Dendritic cell treated with granulocyte-macrophage colony-stimulating factor and Interleukin-4, amounts not matched to agents 40 ng/mL and 50 ng/mL, for 4 days (primary cell): ENCODE results near the gene GBP4.
"Not testable (repeated sequence)": the region's sequence is repeated elsewhere in the genome, so short reads cannot be mapped to it uniquely, and the experiment has no call there.

ENCODE experiments used
- H3K27ac Mint-ChIP-seq: one replicate; pipeline ENCODE4 v1.8.0; 2022; ENCODE audit warnings: mild to moderate bottlenecking, mixed read lengths
- H3K27me3 Mint-ChIP-seq: one replicate; pipeline ENCODE4 v1.8.0; 2022; ENCODE audit warnings: mild to moderate bottlenecking, mixed read lengths
- H3K36me3 Mint-ChIP-seq: one replicate; pipeline ENCODE4 v1.8.0; 2022; ENCODE audit warnings: low read depth, mixed read lengths
- H3K4me1 Mint-ChIP-seq: one replicate; pipeline ENCODE4 v1.8.0; 2022; ENCODE audit warnings: low read depth, mixed read lengths
- H3K4me3 Mint-ChIP-seq: one replicate; pipeline ENCODE4 v1.8.0; 2022; ENCODE audit warnings: mild to moderate bottlenecking, moderate library complexity, mixed read lengths
- H3K9me3 Mint-ChIP-seq: one replicate; pipeline ENCODE4 v1.8.0; 2022; ENCODE audit warnings: mixed read lengths
- intact Hi-C: fragments of 100-400 bp; cut with micrococcal nuclease; formaldehyde crosslinking; loops from one replicate; pipeline ENCODE4 v1.15.0; 2022

The GBP4 gene, protein sequence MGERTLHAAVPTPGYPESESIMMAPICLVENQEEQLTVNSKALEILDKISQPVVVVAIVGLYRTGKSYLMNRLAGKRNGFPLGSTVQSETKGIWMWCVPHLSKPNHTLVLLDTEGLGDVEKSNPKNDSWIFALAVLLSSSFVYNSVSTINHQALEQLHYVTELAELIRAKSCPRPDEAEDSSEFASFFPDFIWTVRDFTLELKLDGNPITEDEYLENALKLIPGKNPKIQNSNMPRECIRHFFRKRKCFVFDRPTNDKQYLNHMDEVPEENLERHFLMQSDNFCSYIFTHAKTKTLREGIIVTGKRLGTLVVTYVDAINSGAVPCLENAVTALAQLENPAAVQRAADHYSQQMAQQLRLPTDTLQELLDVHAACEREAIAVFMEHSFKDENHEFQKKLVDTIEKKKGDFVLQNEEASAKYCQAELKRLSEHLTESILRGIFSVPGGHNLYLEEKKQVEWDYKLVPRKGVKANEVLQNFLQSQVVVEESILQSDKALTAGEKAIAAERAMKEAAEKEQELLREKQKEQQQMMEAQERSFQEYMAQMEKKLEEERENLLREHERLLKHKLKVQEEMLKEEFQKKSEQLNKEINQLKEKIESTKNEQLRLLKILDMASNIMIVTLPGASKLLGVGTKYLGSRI

DNA sequence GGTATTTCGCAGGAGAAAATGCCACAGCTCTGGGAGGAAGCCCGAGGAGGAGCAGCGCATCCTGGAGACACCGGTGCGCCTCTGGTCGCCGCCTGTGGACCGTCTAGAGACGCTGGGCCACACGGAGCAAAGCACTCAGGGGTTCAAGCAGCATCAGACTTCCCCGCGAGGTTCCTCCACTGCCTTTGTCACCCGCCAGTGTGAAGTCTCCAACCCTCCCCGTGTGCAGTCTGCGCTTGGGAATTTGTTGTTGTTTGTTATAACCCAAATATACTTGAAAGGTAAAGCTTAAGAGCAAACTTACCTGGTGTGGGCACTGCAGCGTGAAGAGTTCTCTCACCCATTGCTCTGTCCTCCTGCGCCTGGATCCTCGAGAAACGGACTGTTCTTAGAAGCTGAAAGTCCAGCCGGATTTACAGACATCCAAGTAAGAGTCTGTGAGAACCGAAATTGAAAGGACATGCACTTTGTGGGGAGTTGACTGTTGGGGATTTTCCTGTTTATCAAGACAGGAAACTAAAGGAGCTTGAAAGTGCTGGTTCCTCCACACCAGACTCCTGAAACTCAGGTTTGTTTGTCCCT is at the start of gene GBP4:
Gene GBP4, minus strand, starts transcription at position 452 of the 582 bp plus-strand sequence. Its CDS starts 108 bp downstream, at position 344.
- intact Hi-C loops: no loop called here
- Mint-ChIP-seq H3K9me3 (peaks cover under 1% of the 10 kb centered on the region), H3K4me1 (peaks cover 27% of the 10 kb centered on the region), H3K4me3 (peak within 1 kb of the TSS; percentile 80), H3K27ac (peak within 1 kb of the TSS; percentile 70), H3K36me3 (peaks cover 6% of the 10 kb centered on the region), H3K27me3 (peaks cover 11% of the 10 kb centered on the region)

DNA sequence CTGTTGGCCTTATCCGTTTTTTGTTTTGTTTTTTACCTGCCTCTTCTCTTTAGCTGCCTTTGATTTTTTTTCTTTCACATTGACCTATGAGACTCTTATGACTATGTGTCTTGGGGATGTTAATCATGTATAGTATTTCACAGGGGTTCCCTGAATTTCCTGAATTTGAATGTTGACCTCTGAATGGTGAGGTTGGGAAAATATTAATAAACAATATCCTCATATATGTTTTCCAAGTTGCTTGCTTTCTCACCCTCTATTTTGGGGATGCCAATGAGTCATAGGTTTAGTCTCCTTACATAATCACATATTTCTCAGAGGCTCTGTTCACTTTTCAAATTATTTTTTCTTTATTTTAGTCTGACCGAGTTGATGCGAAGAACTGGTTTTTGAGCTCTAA is 44.3 kb upstream of the GBP4 start:
- H3K27ac Mint-ChIP-seq: no peak overlapping the region
- intact Hi-C loops: no loop called here
- H3K27me3 Mint-ChIP-seq: no peaks in the 10 kb centered on the region
- no peaks in the 10 kb centered on the region for H3K4me1 Mint-ChIP-seq
- H3K36me3 Mint-ChIP-seq: no peaks in the 10 kb centered on the region
- H3K4me3 Mint-ChIP-seq: no peak overlapping the region
- H3K9me3 Mint-ChIP-seq: peaks cover 22% of the 10 kb centered on the region

DNA sequence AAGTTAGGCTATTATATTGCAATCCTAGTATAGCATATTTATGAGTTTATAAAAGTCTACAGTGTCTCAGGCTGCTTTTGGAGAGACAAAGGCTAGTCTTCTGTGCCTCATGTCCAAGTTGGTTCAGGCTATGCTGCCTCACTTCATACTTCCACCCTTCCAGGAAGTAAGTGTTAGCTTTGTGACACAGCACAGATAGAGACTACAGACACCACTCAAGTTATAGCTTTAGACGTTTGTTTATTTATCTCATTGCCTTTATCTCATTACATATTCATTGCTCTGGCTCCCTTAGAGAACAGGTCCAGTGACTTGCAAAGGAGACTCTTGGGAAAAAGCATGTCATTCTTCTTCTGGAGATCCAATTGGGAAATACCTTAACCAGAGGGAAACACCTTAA is 22.6 kb upstream of the GBP4 start:
- peaks cover 16% of the 10 kb centered on the region for H3K9me3 Mint-ChIP-seq
- no peaks in the 10 kb centered on the region for H3K27me3 Mint-ChIP-seq
- no peaks in the 10 kb centered on the region for H3K4me1 Mint-ChIP-seq
- intact Hi-C loops: no loop called here
- no peak overlapping the region for H3K4me3 Mint-ChIP-seq
- H3K27ac Mint-ChIP-seq: no peak overlapping the region
- no peaks in the 10 kb centered on the region for H3K36me3 Mint-ChIP-seq

DNA sequence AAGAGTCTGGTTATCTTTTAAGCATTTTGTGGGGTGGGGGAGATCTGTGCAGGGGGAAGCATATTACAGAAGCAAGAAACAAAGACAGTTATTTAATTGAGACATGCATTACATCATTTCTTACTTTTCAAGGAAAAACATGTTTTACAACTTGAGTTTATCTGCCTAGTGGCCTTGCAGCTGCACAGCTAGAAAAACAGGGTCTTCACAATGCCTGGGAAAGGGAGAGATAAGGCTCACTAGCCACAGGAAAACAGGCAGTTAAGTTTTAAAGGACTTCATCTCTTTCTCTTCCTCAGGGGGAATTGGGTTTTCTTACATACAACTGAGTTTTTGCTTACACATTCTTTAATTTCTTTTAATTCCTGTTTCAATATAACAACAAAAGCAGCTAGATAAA is 21.1 kb upstream of the GBP4 start:
- H3K27me3 Mint-ChIP-seq, H3K4me3 Mint-ChIP-seq, H3K27ac Mint-ChIP-seq, H3K4me1 Mint-ChIP-seq, H3K36me3 Mint-ChIP-seq, intact Hi-C loops: not testable (repeated sequence)
- peaks cover 16% of the 10 kb centered on the region for H3K9me3 Mint-ChIP-seq

DNA sequence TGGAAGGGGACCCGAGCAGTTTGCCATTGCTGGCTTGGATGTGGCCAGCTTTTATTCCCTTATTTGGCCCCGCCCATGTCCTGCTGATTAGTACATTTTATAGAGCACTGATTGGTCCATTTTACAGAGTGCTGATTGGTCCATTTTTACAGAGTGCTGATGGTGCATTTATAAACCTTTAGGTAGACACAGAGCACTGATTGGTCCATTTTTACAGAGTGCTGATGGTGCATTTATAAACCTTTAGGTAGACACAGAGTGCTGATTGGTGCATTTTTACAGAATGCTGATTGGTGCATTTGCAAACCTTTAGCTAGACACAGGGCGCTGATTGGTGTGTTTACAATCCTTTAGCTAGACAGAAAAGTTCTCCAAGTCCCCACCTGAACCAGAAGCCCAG is 20.2 kb upstream of the GBP4 start:
- H3K27me3 Mint-ChIP-seq, H3K36me3 Mint-ChIP-seq, intact Hi-C loops, H3K27ac Mint-ChIP-seq, H3K4me1 Mint-ChIP-seq, H3K4me3 Mint-ChIP-seq: not testable (repeated sequence)
- peaks cover 16% of the 10 kb centered on the region for H3K9me3 Mint-ChIP-seq

DNA sequence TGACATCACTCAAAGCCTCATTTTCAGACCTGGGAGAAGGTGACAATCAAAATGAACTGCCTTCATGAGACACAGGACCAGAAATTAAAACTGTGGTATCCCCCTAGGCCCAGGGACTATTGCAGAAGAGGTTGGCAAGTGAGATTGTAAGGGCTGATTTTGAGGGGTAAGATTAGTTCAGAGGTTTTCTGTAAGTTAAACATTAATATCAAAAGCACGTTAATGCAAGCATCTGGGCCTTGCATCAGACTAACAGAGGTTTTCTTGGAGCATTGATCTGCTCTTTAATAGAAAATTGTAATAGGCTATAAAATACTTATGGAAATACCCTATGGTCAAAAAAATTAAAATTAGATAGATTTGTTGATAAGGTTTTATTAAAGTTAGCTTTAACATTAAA is 14.6 kb upstream of the GBP4 start:
- H3K9me3 Mint-ChIP-seq: peaks cover 15% of the 10 kb centered on the region
- H3K36me3 Mint-ChIP-seq: no peaks in the 10 kb centered on the region
- no peak overlapping the region for H3K27ac Mint-ChIP-seq
- H3K4me3 Mint-ChIP-seq: no peak overlapping the region
- intact Hi-C loops: no loop called here
- no peaks in the 10 kb centered on the region for H3K27me3 Mint-ChIP-seq
- no peaks in the 10 kb centered on the region for H3K4me1 Mint-ChIP-seq

DNA sequence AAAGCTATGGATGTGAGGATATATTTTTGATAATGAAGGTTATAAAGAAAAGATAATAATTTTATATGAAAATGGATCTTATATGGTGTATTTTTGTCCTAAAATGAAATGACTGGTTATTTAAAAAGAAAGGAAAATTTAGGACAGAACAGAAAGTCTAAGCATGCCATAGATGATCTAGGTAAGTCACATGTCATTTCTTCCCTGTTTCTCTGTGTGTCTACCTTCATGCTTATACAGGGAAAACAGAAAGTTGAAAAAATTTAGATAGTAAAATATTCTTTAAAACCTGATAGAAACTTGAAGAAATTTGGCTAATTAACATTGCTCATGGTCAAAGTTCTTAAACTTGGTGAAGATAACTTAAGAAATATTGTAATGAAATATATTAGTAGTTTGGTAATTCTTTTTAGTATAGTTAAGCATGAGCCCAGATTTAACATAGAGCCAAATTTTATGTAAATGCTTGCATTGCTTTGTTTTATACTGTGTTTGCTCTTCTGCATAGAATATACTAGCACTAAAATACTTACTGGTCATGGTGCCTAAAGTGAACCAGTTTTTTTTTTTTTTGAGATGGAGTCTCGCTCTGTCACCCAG is 12.4 kb upstream of the GBP4 start:
- H3K4me1 Mint-ChIP-seq: no peaks in the 10 kb centered on the region
- intact Hi-C loops: no loop called here
- no peaks in the 10 kb centered on the region for H3K36me3 Mint-ChIP-seq

DNA sequence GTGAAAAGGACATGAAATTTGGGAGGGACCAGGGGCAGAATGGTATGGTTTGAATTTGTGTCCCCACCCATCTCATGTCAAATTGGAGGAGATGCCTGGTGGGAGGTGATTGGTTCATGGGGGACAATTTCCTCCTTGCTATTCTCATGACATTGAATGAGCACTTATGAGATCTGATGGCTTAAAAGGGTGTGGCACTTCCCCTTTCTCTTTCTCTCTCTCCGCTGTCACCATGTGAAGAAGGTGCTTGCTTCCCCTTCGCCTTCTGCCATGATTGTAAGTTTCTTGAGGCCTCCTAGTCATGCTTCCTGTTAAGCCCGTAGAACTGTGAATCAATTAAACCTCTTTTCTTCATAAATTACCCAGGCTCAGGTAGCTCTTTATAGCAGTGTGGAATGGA is 7.6 kb upstream of the GBP4 start:
- Mint-ChIP-seq H3K27ac (no peak overlapping the region), H3K27me3 (no peaks in the 10 kb centered on the region), H3K4me1 (peaks cover under 1% of the 10 kb centered on the region), H3K36me3 (no peaks in the 10 kb centered on the region), H3K4me3 (no peak overlapping the region), H3K9me3 (peaks cover 46% of the 10 kb centered on the region)
- intact Hi-C loops: no loop called here

More for the DNA sequence above, 12.4 kb upstream of the GBP4 start:
- Mint-ChIP-seq H3K27me3 (no peaks in the 10 kb centered on the region), H3K4me3 (no peak overlapping the region), H3K9me3 (peaks cover 24% of the 10 kb centered on the region), H3K27ac (no peak overlapping the region)

DNA sequence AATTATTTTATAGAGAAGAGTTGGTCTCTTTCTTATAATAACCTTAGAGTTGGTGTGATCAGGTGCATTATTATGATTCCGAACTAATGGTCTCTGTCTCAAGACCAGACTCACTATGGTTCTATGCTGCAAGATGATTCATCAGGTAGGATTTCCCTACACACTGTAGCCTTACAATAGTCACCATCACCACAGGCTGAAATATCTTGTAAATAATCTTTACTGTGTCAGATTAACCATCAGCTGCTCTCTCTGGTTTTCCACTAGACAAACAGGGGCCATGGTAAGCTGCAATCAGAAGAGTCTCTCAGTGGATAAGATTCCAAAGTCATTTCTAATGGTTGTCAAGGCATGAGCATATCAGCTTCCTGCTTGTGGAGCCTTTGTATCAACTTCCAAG is 4.4 kb upstream of the GBP4 start:
- peaks cover 3% of the 10 kb centered on the region for H3K36me3 Mint-ChIP-seq
- intact Hi-C loops: no loop called here
- no peak overlapping the region for H3K4me3 Mint-ChIP-seq
- H3K4me1 Mint-ChIP-seq: peaks cover 20% of the 10 kb centered on the region
- peaks cover 40% of the 10 kb centered on the region for H3K9me3 Mint-ChIP-seq
- H3K27ac Mint-ChIP-seq: no peak overlapping the region
- peaks cover under 1% of the 10 kb centered on the region for H3K27me3 Mint-ChIP-seq

DNA sequence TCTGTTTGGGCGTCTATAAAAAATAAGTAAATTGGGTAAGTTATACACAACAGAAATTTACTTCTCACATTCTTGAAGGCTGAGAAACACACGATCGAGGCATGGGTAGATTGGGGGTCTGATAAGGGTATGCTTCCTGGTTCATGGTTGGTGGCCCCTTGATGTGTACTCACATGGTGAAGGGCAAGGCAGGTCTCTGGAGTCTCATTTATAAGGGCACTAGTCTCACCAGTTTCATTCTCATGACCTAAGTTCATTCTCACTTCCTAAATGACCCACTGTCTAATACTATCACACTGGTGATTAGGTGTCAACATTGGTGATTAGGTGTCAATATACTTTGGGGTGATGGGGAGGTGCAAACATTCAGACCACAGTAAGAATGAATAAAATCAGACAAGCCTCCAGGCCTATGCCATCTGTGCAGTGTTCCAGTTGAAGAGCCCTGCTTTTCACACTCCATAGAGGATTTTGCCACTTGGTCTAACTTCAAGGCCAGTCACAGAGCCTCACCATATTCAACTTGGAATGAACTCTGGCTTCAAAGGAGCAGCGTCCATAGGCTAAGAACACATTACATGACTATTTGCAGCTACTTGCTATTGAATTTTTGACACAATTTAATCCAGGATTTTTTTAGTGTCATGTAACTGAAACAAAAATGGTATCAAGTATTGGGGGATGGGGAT is 2.5 kb upstream of the GBP4 start:
- peaks cover 6% of the 10 kb centered on the region for H3K36me3 Mint-ChIP-seq
- intact Hi-C loops: no loop called here
- no peak overlapping the region for H3K4me3 Mint-ChIP-seq
- peaks cover 11% of the 10 kb centered on the region for H3K27me3 Mint-ChIP-seq
- peaks cover 23% of the 10 kb centered on the region for H3K9me3 Mint-ChIP-seq
- H3K27ac Mint-ChIP-seq: no peak overlapping the region
- H3K4me1 Mint-ChIP-seq: peaks cover 27% of the 10 kb centered on the region

DNA sequence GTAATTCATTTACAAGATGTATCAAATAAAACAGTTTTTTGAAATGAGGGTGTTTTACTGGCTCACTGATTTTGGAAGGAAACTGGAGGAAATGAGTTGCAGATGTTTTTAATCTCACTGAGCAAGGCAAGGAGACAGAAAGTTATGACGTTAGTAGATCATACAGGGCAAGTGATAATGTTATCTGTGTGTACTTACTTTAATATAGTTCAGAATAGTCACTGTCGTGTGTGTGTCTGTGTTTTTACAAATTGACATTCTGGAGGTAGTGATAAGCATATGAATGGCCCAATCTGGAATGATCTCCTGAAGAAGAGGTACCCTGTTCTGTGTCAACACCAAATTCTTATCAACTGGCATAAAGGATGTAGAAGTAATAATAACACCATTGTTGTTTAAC is 1.9 kb upstream of the GBP4 start:
- no peak overlapping the region for H3K4me3 Mint-ChIP-seq
- intact Hi-C loops: no loop called here
- no peak overlapping the region for H3K27ac Mint-ChIP-seq
- peaks cover 27% of the 10 kb centered on the region for H3K4me1 Mint-ChIP-seq
- peaks cover 11% of the 10 kb centered on the region for H3K27me3 Mint-ChIP-seq
- H3K36me3 Mint-ChIP-seq: peaks cover 6% of the 10 kb centered on the region
- peaks cover 21% of the 10 kb centered on the region for H3K9me3 Mint-ChIP-seq

DNA sequence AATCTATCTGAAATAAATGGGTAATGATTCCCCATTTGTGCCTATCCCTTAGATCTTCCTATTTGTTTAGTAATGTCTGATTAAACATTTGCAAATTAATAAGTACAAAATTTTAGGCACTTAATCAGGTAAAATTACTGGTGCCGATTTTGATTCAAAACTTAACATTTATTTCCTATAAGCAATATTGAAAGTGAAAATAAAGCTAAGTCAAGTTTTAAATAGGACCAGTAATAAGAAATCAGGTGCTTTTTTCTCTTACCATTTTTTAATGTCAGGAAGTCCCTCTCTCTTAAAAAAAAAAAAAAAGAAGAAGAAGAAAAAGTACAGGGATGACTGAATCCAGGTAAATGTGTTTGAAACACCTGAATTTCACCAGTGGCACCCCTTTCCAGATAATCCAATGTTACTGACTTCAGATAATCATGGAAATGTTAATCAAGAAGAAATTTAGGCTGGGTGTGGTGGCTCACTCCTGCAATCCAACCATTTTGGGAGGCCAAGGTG is 836 bp upstream of the GBP4 start:
- Mint-ChIP-seq H3K4me3 (no peak overlapping the region), H3K27me3 (peaks cover 11% of the 10 kb centered on the region), H3K27ac (peak overlapping the region; percentile 70), H3K4me1 (peaks cover 27% of the 10 kb centered on the region), H3K36me3 (peaks cover 6% of the 10 kb centered on the region), H3K9me3 (peaks cover 10% of the 10 kb centered on the region)
- intact Hi-C loops: no loop called here

DNA sequence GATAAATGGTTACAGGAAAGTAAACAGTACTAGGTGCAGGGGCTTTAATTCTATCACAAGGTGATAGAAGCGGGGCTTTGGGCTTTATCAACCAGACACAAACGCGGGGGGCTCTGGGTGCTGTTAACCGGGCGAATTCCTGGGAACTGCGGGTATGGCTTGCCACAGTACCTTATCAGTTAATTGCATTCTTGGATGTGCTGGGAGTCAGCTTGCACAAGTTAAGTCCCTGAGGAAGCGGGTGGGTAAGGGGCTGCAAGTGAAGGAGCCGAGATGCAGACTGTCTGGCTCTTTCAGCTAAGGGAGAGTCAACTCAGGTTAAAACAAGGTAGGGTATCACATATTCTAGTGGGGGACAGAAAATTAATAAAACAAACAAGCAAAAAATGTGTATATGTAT is 661 bp downstream of the GBP4 start:
- peak overlapping the region; percentile 80 for H3K4me3 Mint-ChIP-seq
- peaks cover 6% of the 10 kb centered on the region for H3K36me3 Mint-ChIP-seq
- H3K27ac Mint-ChIP-seq: peak overlapping the region; percentile 70
- peaks cover 11% of the 10 kb centered on the region for H3K27me3 Mint-ChIP-seq
- intact Hi-C loops: no loop called here
- H3K9me3 Mint-ChIP-seq: no peaks in the 10 kb centered on the region
- H3K4me1 Mint-ChIP-seq: peaks cover 27% of the 10 kb centered on the region
